Measurements from ENCODE around the gene LCOR. TPM values are rescaled to one million over a fixed set of nuclear protein-coding genes. Genes with fewer than 3 reads are reported as not detected.

Gene LCOR
- total and polyA plus RNA-seq, 2 of the 4 experiments (the other 2 are of a cell fraction) = 3.7 to 36.9 TPM

GRCh38 chr10:96880575-96880974, 48.5 kb downstream of the LCOR start:
- Histone ChIP-seq H3K9me1 (ENCODE audit: insufficient read depth, low read length) (peaks cover 18% of the 10 kb centered on the region), H4K20me1 (ENCODE audit: insufficient read depth, low read length) (peaks cover 73% of the 10 kb centered on the region), H2BK120ac (ENCODE audit: low read depth, low read length) (no peak overlapping the region), H3K18ac (ENCODE audit: low read depth, low read length) (no peak overlapping the region), H3K27me3 (ENCODE audit: control insufficient read depth, insufficient read depth, low read length) (no peaks in the 10 kb centered on the region), H3K14ac (replicated peaks; ENCODE audit: low read depth, low read length) (no peak overlapping the region), H3K79me1 (ENCODE audit: low read depth in 1 of 2, low read length in 2 of 2) (peaks cover 29 to 72% of the 10 kb centered on the region in 2 experiments), H2AK5ac (ENCODE audit: low read depth, low read length) (no peak overlapping the region), H4K91ac (ENCODE audit: insufficient read depth, low read depth, low read length) (no peak overlapping the region), H3K27ac (ENCODE audit: insufficient read depth, low read length) (no peak overlapping the region), H3K4me2 (ENCODE audit: low read depth, low read length) (no peak overlapping the region), H3K4me3 (ENCODE audit: insufficient read depth, low read depth, low read length) (no peak overlapping the region), H3K9me3 (ENCODE audit: control insufficient read depth, insufficient read depth, low read length) (no peaks in the 10 kb centered on the region), H3K36me3 (ENCODE audit: control insufficient read depth, insufficient read depth, low read length) (no peaks in the 10 kb centered on the region; the same call in 1 of the 2 replicates), H4K8ac (ENCODE audit: low read depth in 2 of 2, low read length in 2 of 2) (no peak overlapping the region), H2AFZ (replicated peaks; ENCODE audit: low read length, poor library complexity) (no peak overlapping the region), H3K9ac (ENCODE audit: low read depth, low read length) (no peak overlapping the region), H3K56ac (ENCODE audit: extremely low read depth, insufficient read depth, low read length) (no peak overlapping the region), H2BK20ac (ENCODE audit: low read depth, low read length) (no peak overlapping the region), H2BK5ac (ENCODE audit: low read depth, low read length, poor library complexity, severe bottlenecking) (no peak overlapping the region), H2AK9ac (replicated peaks; ENCODE audit: low read depth, low read length, poor library complexity) (no peak overlapping the region), H3K4me1 (ENCODE audit: control insufficient read depth, insufficient read depth, low read length) (0 out of 2 replicates have a peak, but pooled peaks cover 1% of the 10 kb centered on the region), H3K23ac (ENCODE audit: low read depth, low read length) (no peak overlapping the region), H3K4ac (ENCODE audit: low read depth, low read length) (no peak overlapping the region), H2BK15ac (ENCODE audit: low read depth, low read length) (no peak overlapping the region), H4K5ac (ENCODE audit: low read depth, low read length) (no peak overlapping the region)
- dilution Hi-C loops (cut with HindIII; ENCODE audit: low sequenced_read_pairs, unreplicated experiment) (no loop called here), intact Hi-C loops (cut with micrococcal nuclease) (no loop called here), in situ Hi-C loops (cut with MboI; ENCODE audit: low sequenced_read_pairs) (no loop called here)
- no peak for DNase-seq
- CTCF ChIA-PET = no interaction called here
- no peak for TF ChIP-seq MAZ (IDR thresholded peaks at IDR 0.05; ENCODE audit: borderline replicate concordance, low read depth, low read length)
- no peak for TF ChIP-seq MAFK (IDR thresholded peaks at IDR 0.05; ENCODE audit: low read depth, low read length)
- TF ChIP-seq CEBPB (IDR thresholded peaks at IDR 0.05; ENCODE audit: low read depth, low read length) = no peak
- TF ChIP-seq POLR2A (IDR thresholded peaks at IDR 0.05; ENCODE audit: low read depth, low read length) = no peak
- BruUV-seq (replicated peaks) = no TSS peak
- no CpG with 5 or more reads among the region's 2 CpGs for WGBS, 2 experiments (ENCODE audit: extremely low coverage in 2 of 2, insufficient read length in 1 of 2)
- ATAC-seq (ENCODE audit: low read depth) = no peak
- POLR2A ChIA-PET (ENCODE audit: unreplicated experiment) = no interaction called here

Measured in IMR-90 (cell line).